HTERT RPE-1 (cell line): Measurements from ENCODE around the gene ZNF185.

Source experiments
- in situ Hi-C: fragments of 300-500 bp; cut with MboI; formaldehyde crosslinking; loops from 4 replicates; pipeline ENCODE4 v1.14.3; 2020; ENCODE audit warnings: low sequenced_read_pairs

The ZNF185 gene

DNA sequence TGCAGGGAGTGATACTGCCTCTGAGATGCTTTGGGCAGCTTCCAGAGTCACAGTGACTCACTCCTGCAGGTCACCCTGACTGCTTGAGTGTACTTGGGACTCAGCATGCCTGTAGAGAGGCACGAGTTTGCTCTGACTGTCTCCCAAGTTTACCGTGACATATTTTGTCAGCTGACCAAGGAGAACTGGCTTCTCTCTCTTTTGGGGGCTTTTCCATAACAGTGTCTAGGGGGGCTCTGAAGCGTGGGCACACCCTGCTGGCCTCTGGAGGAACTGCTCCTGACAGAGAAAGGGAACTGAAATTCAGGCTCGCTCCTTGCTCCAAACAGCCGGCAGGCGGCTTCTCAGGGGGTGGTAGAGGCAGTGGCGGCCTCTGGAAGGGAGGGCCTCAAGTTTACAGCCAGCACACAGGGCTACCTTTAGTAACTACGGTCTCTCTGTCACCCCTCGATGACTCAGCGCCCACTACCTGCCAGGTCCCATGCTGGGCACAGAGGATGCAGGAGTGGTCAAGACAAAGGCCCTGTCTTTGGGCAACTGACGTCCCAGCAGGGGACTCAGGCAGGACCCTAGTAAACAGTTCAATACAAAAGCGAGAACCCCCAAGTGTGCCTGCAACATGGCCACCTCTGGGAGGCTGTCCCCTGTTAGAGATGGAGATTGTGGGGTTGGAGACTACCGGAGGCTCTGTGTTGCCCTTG, 17.8 kb downstream of the ZNF185 start:
- in situ Hi-C loops: no loop called here

DNA sequence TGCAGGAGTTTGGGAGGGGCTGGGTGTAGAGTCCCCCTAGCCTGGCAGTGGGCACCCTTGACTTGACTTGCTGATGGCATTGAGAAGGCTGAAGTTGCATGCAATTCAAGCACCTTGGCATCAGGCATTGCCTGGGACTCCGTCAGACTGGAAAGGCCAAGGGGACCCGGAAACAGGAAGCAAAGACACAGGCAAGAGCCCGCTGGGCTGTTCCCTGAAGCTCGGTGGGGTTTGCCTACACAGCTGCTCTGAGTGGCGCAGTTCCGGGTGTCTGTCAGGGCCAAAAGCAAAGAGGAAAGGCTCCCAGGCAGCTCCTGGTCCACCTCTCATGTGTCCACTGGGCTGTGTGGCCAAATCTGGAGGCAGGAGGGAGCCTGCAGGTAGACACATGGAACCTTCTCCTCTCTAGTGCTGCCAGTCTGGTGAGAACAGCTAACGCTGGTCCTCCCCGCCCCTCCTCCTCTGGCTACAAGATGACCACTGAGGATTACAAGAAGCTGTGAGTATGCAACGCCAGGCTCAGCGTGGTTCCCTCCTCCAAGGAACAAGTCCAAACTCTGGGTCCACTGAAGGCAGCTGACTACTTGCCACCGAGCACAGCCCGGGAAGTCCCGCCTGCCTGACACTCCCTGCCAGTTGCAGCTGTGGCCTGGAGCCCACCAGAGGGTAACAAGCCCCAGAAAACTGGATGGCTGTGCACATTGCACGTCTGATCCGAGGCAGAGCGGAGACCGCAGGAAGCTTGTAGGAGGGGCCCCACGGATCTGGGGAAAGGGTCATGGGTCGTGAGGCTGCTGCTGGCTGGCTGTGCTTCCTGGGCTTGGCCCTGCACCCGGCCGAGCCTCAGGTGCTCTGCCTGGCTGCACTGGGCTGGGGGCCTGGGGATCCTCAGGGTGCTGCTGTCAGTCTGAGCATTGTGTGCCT, 20.1 kb downstream of the ZNF185 start:
- in situ Hi-C loops: no loop called here

DNA sequence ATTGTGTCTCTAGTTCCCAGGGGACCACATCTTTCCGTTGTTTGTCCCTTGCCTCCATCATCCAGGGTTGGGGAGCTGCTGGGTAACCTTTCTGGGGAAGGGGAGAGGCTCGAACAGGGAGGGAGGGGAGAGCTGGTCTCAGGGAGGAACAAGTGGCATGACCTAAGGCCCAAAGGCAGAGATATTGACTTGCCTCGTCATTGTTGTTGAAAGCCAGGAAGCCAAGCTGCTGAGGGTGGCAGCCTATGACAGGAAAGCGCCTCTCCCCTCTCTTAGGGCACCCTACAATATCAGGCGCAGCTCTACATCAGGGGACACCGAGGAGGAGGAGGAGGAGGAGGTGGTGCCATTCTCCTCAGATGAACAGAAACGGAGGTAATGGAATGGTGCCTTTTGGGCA, 20.8 kb downstream of the ZNF185 start:
- in situ Hi-C loops: no loop called here

DNA sequence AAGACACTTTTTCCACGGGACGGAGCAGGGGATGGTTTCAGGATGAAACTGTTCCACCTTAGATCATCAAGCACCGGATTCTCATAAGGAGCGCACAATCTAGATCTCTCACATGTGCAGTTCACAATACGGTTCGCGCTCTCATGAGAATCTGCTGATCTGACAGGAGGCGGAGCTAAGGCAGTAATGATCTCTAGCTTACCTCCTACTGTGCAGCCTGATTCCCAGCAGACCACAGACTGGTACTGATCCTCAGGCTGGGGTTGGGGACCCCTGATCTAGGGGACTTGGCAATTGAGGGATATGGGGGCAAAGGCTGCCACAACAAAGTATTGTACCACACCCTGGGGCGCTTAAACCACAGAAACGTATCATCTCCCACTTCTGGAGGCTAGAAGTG, 25.7 kb downstream of the ZNF185 start:
- in situ Hi-C loops: no loop called here

DNA sequence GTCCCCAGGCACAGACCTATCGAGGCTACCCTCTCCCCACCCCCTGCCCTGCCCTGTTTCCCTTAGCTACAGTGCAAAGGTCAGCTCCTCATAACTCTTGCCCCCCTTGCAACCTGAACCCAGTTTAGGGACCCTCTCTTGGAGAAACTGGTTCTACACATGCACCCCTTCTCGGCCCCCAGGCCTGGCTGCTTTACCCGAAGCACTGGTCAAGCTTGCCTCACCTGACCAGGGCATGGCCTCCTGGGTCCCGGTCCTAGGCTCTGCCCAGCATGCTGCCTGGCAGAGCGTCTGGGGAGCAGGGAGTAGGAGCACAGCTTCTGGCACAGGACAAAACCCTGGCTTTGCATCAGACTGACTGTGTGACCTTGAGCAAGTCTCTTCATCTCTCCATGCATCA, 28.0 kb downstream of the ZNF185 start:
- in situ Hi-C loops: no loop called here

DNA sequence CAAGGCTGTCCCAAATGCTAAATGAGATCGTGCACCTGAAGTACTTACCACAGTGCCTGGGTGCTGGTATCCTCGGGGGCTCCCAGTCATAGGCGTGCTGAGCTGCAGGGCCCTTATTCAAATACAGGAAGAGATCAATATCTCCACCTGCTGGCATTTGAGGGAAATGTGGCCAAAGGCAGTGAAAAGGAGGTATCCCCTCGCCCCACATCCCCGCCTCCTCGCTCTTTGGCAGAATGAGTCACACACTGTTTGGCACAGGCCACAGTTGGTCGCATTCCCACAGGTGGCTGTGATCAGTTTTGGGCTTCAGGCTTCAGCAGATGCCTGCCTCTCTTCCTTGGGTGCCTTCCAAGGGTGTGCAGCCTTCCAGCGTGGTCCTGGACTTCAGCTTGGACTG, 28.4 kb downstream of the ZNF185 start:
- in situ Hi-C loops: no loop called here

DNA sequence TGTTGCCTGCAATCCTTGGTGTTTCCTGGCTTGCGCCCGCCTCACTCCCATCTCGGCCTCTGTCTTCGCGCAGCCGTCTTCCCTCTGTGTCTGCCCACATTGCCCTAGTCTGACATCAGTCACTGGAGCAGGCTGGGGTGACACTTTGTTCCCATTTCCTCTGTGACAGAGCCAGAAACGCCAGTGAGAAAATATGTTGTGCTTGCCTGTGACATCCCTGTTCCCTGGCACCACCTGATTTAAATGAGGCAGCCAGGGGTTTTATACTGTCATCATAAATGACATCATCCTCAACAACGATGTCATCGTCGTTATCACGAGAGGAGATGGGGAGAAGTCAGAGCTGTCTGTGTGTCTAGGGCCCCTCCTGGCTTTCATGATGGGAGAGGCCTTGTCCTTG, 29.1 kb downstream of the ZNF185 start:
- in situ Hi-C loops: no loop called here

DNA sequence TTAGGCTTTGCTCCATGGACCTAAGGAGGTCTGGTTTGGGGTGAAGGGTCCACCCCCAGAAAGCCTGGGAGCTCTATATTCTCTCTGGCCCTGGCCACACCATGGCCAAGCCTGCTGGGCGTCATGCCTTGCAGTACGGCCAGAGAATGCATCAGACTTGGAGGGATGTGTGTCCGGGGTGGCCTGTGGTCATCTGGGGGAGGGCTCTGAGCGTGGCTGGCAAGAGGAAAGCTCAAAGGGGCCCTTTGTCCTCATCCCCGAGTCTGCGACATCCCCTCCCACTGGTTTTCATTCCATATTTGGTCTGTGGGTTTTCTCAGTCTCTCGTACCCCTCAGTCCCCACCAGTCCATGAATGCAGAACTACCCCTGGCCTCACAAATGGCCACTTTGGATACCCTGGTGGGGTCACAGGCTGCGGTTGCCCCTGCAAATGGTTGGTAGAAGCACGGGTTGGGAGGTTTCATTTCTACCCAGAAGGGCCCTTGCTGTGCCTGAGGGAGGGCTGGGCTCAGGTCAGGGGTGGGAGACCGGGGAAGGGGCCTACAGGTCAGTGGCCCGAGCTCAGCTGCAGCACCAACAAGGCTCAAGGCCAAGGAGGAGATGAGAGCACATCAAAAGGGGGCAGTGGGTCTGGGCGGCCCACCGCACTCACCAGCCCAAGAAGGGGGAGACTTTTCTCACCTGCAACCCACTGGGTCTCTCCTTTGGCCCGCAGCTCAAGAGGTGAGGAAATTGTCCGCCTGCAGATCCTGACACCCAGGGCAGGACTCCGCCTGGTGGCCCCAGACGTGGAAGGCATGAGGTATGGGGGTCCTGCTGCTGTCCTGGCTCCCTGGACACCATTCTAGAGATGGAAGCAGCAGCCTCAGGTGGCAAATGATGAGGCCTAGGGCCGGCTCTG, 30.2 kb downstream of the ZNF185 start:
- in situ Hi-C loops: no loop called here

DNA sequence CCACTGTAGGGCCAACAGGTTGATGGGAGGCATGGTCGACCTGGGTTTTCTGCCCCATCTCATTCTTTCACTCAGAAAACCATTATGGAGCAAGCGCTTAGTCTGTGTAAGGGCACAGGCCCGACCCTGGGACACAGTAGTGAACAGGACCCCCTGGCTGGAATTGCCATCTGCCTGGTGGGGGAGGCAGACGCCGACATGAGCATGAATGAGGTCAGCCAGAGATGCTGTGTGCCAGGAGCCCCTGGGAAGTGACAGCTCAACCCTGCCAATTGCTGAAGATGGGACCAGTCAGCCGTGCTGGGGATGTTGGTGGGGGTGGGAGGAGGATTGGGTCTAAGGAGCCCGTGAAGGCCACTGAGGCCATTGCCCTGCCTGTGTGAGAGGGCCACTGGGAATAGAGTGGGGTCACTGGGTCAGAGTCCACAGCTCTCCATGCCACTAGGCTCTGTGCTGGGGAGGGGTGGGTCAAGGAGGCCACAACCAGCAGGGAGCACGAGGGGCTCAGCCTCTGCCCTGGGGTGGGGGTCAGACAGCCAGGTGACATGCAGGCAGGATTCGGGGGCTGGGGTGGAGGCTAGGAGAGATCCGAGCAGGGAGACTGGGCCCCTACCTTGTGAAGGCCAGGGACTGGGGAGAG, 31.0 kb downstream of the ZNF185 start:
- in situ Hi-C loops: no loop called here

DNA sequence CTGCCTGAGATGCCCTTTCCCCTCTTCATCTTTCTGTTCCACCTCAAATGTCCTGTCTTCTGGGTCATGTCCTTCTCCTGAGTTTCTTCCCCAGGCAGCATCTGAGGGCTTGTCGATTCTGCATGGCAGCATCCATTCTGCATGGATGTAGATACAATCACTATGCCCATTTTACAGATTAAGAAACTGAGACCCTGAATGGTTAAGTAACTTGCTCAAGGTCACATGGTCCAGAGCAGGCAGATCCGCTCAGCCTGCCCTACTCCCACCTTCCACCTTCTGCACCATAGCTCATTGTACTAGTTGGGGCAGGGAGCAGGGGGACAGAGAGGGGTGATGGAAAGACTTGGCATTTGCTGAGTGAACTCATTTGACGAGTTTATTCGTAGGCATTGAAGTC, 32.0 kb downstream of the ZNF185 start:
- in situ Hi-C loops: no loop called here

DNA sequence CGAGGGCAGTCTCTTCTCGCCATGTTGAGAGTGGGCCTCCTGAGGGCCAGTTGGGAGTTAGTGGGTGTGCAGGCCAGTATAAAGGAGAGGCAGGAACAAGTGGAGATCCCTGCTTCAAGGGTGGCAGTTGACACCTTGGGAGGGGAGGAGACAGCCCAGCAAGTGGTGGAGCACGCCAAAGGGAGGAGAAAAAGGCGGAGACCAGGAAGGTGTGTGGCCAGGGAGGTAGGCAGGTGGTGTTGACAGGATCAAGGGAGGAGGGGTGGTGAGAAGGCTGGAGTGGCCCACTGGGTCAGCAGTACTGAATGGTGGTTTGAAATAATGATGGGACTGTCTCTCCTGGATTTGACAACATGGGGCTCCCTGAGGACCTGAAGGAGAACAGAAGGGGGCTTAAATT, 32.6 kb downstream of the ZNF185 start:
- in situ Hi-C loops: no loop called here

DNA sequence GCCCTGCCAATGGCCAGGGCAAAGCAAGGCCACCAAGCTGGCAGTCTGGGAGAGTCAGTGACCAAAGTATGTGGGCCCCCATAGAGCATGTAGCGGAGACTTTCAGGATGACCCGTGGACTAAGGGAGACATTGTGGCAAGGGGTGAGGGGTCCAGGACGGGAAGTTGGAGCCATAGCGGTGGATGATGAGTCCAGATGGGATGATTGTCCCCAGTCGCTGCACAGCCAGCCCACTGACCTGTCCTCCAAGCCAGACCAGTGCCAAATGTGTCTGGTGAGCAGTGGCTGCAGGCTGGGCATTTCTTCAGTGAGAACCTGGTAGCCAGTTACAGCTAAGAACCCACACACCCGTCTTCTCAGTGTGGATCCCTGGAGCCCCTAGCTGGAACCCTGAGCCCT, 34.3 kb downstream of the ZNF185 start:
- in situ Hi-C loops: no loop called here

DNA sequence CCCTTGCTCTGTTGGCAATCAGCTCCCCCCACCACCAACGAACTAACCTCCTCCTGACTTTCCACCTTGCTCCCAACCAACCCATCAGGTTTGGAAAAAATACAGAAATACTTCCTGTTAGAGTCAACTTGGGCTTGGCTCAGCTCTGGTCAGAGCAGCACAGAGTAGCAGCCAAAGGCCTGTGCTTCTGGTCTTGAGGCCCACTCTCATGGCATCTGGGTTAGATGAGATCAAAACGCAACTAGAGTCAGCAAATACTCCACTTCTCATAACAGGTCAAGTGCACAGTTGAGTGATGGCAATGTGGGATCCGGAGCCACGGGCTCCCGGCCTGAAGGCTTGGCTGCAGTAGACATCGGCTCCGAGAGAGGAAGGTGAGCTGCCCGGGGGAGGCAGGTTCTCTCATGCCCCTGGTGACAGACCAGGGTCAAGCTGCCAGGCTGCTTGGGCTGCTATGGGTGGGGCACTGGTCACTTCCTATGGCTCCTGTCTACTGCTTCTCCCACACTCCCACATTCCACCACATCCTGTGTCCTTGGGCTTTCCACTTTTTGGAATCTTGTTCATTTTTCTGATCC, 34.8 kb downstream of the ZNF185 start:
- in situ Hi-C loops: no loop called here

DNA sequence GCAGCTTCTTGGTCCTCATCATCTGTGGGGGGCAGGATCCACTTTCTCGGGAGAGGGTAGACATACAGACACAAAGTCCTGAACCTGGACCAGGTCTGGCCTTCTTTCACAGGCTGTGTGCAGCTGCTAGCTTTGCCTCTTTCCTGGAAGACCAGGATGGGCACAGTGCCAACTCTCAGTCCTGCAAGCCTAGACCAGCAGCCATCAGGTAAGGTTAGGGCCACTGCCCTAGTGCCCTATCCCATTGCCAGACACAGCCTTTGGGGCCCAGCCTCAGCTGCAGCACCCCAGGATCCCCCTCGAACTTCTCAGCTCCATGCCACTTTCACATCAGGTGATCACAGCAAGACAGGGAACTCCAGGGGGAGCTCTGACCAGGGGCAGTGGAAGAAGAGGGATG, 38.4 kb downstream of the ZNF185 start:
- in situ Hi-C loops: no loop called here

DNA sequence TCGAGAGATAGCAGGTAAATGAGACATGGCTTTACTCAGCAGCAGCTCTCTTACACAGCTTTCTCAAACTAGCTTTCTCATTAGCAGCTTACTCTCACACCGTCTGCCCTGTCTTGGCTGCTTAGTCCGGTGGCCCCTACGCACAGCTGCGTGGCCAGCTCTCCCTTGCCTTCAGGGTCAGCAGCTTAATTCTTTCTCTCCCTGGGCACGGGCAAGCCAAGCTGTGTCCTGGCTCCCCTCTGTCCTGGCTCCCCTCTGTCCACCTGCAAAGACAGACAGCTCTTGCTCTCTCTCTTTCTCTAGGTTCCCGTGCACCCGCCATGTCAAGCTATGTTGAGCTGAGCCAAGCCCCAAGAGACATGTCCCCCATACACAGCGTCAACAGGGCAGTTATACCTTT, 39.4 kb downstream of the ZNF185 start:
- in situ Hi-C loops: no loop called here

DNA sequence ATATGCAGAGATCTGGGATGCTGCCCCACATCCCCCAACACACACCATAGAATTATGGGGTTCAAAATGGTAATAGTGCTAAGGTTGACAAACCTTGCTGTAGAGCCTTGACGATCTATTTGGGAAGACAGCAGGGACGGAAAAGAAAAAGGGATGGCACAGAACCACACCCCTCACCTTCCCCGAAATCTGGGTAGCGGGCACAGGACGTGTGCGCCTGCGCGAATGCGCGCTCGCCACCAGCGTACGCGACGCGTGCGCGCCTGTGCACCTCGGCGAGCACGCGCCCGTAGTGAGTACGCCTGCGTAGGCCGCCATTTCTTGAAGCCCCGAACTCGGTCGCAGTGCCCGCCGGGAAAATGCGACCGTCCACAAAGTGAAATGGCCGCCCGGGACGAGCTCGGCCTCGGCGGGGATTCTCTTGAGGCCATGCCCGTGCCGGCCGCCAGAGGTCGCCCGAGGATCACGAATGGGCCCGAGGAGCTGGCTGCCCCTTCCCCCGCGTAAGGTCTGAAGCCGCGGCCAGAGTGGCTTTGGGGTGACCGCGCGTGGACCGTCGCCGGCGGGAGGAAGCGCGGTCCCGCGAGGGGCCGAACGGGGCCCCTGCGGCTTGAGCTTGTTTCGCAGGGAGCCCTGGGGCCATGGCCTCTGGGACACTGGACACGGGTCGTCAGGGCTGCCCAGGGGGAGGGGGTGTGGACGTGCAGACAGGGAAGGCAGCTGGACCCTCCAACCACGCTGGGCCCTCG, 43.6 kb downstream of the ZNF185 start:
- in situ Hi-C loops: no loop called here

DNA sequence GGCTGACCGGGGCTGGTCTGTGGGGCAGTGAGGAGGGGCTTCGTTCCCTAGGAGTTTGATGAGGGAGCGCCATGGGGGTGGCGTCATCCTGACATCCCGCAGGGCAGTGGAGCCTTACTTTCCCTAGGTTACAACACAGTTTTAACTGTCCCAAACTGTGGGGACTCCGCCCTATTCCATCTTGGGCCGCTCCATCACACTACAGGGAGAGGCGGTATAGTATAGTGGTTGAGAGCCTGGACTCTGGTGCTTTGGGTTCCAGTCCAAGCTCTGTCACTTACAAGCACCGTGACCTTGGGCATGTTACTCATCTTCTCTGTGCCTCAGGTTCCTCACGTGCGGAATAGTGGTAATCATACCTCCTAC, 44.2 kb downstream of the ZNF185 start:
- in situ Hi-C loops: no loop called here

DNA sequence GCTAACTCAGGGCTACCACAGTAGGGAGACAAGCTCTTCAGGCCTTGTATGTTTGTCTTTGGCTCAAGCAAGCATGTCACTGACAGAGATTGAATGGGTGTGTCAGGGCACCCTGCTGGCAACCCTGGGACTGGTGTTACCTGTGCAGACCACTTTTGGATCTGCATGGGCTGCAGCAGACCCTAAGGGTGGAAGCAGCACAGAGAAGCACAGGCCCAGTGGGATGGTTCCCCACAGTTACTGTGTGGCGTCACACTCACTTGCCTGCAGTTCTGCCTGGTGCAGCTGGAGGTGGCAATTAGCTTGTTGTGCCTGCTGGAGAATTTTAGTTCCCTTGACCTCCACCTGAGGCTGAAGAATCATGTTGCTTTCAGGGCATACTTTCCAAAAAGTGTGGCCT, 46.0 kb downstream of the ZNF185 start:
- in situ Hi-C loops: no loop called here

DNA sequence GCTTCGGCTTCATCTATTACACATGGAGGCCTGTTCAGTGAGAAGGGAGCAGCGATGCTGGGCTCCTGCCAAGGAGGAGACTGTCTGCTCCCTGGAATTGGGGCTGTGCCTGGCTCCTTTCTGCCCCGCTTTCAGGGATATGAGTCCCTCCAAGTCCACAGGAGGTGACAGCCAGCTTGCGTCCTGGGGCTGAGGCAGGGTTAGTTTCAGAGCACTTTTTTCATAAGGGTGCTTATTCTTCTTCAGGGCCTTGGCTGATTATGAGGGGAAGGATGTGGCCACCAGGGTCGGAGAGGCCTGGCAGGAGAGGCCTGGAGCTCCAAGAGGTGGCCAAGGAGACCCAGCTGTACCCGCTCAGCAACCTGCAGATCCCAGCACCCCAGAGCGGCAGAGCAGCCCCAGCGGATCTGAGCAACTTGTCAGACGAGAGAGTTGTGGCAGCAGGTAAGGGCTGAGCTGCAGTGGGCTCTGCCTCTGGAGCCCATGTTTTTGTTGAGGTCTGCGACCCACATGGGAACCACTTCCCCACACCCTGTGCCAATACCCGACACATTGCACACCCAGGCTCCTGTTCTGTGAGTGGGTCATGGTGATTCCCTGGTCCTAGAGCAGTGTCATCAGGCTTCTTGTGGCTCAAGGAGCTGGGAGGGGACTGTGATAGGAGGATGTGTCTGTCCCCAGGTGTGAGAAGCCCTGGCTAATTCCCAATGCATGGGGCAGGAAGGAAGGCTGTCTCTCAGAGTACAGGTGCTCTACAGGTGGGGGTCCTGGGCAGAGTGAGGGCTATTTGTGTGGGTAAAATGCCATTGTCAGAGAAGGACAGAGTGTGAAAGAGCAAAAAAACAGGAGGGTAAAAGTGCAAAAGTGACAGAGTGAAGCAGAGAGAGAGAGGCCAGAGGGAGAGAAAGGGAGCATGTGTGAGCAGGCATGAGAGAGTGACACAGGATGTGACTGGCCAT, 47.4 kb downstream of the ZNF185 start:
- in situ Hi-C loops: no loop called here
